ENCODE data around the gene RLBP1.

- TF ChIP-seq CTCF (IDR thresholded peaks at IDR 0.05; ENCODE audit: borderline replicate concordance, extremely low read depth, low read length, poor library complexity, severe bottlenecking): no peak
- no peak for TF ChIP-seq EZH2 (IDR thresholded peaks at IDR 0.05; ENCODE audit: borderline replicate concordance, low read depth, low read length, severe bottlenecking)
Observed at GRCh38 chr15:89192766-89193165, 28.6 kb downstream of the RLBP1 start.
